ENCODE measurements around the gene TMEM151B. TPM values are rescaled to one million over a fixed set of nuclear protein-coding genes. Genes with fewer than 3 reads are reported as not detected.
A peak's percentile ranks its signal among the peaks of the same experiment; 100 is the strongest.

The TMEM151B gene
- total and polyA plus RNA-seq, 9 of the 15 experiments (the other 6 are each of a cell fraction or from before 2014, with no cell fraction given): not detected

DNA sequence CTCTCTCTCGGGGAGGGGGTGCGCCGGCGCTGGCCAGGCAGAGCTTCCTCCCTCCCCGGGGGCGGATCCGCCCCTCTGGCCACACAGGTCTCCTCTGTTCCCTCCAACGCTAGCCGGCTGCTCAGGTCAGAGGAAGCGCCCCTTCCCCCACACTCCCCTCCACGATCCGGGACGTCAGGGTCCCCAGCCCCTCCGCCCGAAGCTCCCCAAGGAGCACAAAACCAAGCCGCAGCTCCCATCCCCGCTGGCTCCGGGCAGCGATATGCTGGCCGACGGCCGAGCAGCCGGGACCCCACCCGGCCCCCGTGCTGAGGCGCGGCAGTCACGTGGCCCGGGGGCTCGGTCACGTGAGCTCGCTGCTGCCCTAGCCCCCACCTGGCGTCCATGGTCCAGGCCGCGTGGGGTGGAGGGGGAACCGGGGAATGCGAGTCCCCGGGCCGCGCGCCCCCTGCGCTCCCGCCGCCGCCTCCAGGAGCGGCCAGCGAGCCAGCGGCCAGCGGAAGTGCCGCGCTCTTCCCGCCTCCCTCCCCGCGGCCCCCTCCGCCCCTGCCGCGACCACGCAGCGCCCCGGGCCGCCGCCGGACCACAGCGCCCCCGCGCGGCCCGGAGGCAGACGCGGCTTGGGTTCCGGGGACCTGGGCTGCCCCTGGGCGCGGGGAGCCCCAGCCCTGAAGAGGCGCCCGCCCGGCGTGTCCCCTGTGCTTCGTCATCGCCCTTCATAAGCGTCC is 13.1 kb upstream of the TMEM151B start, which contains the start of gene SLC35B2 (continued):
- TF ChIP-seq CREBBP (IDR thresholded peaks at IDR 0.05; ENCODE audit: low read depth, low read length): no peak
- peak; percentile 9; the same call in 1 of the 2 replicates for TF ChIP-seq GABPB2 (CRISPR knock-in tag; conservative IDR thresholded peaks at IDR 0.05)
- no peak for TF ChIP-seq BDP1 (IDR thresholded peaks at IDR 0.05; ENCODE audit: insufficient read depth, insufficient read length)
- TF ChIP-seq MTF1 (CRISPR knock-in tag; IDR thresholded peaks at IDR 0.05; ENCODE audit: borderline replicate concordance): no peak
- peak; percentile 19 for TF ChIP-seq POLR2B (IDR thresholded peaks at IDR 0.05; ENCODE audit: low read depth, partially characterized antibody)
- no peak for TF ChIP-seq ZNF217 (CRISPR knock-in tag; IDR thresholded peaks at IDR 0.05)
- no peak for TF ChIP-seq CHCHD3 (CRISPR knock-in tag; IDR thresholded peaks at IDR 0.05)
- TF ChIP-seq CREB1 (IDR thresholded peaks at IDR 0.05): peak; percentile 53
- peak; percentile 64 for TF ChIP-seq CREB1 (CRISPR knock-in tag; IDR thresholded peaks at IDR 0.05)
- no peak for TF ChIP-seq XRCC4 (IDR thresholded peaks at IDR 0.05; ENCODE audit: extremely low read depth, insufficient read depth, insufficient read length)
- TF ChIP-seq ZFP30 (CRISPR knock-in tag; IDR thresholded peaks at IDR 0.05; ENCODE audit: borderline replicate concordance): no peak
- TF ChIP-seq MBD2 (IDR thresholded peaks at IDR 0.05; ENCODE audit: borderline replicate concordance, low read depth): 0 out of 2 replicates have a peak, but pooled peaks have one; percentile 12
- TF ChIP-seq HOXB6 (CRISPR knock-in tag; IDR thresholded peaks at IDR 0.05; ENCODE audit: borderline replicate concordance): no peak
- TF ChIP-seq, protein P1, sequence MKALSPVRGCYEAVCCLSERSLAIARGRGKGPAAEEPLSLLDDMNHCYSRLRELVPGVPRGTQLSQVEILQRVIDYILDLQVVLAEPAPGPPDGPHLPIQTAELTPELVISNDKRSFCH (CRISPR knock-in tag; IDR thresholded peaks at IDR 0.05): no peak
- TF ChIP-seq, protein P1 (tag; IDR thresholded peaks at IDR 0.05): no peak; the same call in none of the 2 replicates
- TF ChIP-seq NKRF (IDR thresholded peaks at IDR 0.05; ENCODE audit: borderline replicate concordance): peak; percentile 98
- TF ChIP-seq HCFC1 (IDR thresholded peaks at IDR 0.05; ENCODE audit: low read depth, low read length): peak; percentile 71
- TF ChIP-seq SUPT5H (IDR thresholded peaks at IDR 0.05): peak; percentile 70
- TF ChIP-seq ZNF133 (CRISPR knock-in tag; IDR thresholded peaks at IDR 0.05): no peak
- no peak for TF ChIP-seq ZNF174 (CRISPR knock-in tag; IDR thresholded peaks at IDR 0.05)
- TF ChIP-seq ZNF354B (CRISPR knock-in tag; IDR thresholded peaks at IDR 0.05): no peak
- peak; percentile 72; the same call in 1 of the 2 replicates for TF ChIP-seq ZNF589 (CRISPR knock-in tag; IDR thresholded peaks at IDR 0.05; ENCODE audit: low read depth)
- TF ChIP-seq HEY1 (CRISPR knock-in tag; IDR thresholded peaks at IDR 0.05; ENCODE audit: borderline replicate concordance): no peak
- TF ChIP-seq, protein P2, sequence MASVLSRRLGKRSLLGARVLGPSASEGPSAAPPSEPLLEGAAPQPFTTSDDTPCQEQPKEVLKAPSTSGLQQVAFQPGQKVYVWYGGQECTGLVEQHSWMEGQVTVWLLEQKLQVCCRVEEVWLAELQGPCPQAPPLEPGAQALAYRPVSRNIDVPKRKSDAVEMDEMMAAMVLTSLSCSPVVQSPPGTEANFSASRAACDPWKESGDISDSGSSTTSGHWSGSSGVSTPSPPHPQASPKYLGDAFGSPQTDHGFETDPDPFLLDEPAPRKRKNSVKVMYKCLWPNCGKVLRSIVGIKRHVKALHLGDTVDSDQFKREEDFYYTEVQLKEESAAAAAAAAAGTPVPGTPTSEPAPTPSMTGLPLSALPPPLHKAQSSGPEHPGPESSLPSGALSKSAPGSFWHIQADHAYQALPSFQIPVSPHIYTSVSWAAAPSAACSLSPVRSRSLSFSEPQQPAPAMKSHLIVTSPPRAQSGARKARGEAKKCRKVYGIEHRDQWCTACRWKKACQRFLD (CRISPR knock-in tag; IDR thresholded peaks at IDR 0.05): no peak; the same call in 1 of the 2 replicates
- peak; percentile 97 for TF ChIP-seq PHF8 (IDR thresholded peaks at IDR 0.05; ENCODE audit: borderline replicate concordance, low read length)
- no peak for TF ChIP-seq ATF4 (CRISPR knock-in tag; IDR thresholded peaks at IDR 0.05)

All from K562 (cell line).